ENCODE results near the gene LAMC1.
"Not testable (repeated sequence)": the region's sequence is repeated elsewhere in the genome, so short reads cannot be mapped to it uniquely, and the experiment has no call there.

LAMC1 gene

GRCh38 chr1:183150032-183150431, 126.8 kb downstream of the LAMC1 start:
- not testable (repeated sequence) for DNase-seq (ENCODE audit: low spot score)

- no peak for DNase-seq (ENCODE audit: low spot score)
Measured at GRCh38 chr1:183150445-183150844, 127.2 kb downstream of the LAMC1 start.

GRCh38 chr1:183152180-183152579, 129.0 kb downstream of the LAMC1 start:
- DNase-seq (ENCODE audit: low spot score) = no peak

GRCh38 chr1:183155939-183156338, 132.7 kb downstream of the LAMC1 start:
- no peak for DNase-seq (ENCODE audit: low spot score)

- DNase-seq (ENCODE audit: low spot score) = no peak
Measured at GRCh38 chr1:183159960-183160359, 136.7 kb downstream of the LAMC1 start.

GRCh38 chr1:183161391-183161790, 138.2 kb downstream of the LAMC1 start:
- DNase-seq (ENCODE audit: low spot score) = no peak

- no peak for DNase-seq (ENCODE audit: low spot score)
Measured at GRCh38 chr1:183163316-183163715, 140.1 kb downstream of the LAMC1 start.

GRCh38 chr1:183164340-183164739, 141.1 kb downstream of the LAMC1 start:
- DNase-seq (ENCODE audit: low spot score) = no peak

- DNase-seq (ENCODE audit: low spot score) = no peak
Measured at GRCh38 chr1:183164963-183165362, 141.7 kb downstream of the LAMC1 start.

GRCh38 chr1:183165456-183165855, 142.2 kb downstream of the LAMC1 start:
- DNase-seq (ENCODE audit: low spot score) = no peak

GRCh38 chr1:183166454-183166853, 143.2 kb downstream of the LAMC1 start:
- no peak for DNase-seq (ENCODE audit: low spot score)

- no peak for DNase-seq (ENCODE audit: low spot score)
Measured at GRCh38 chr1:183167676-183168075, 144.5 kb downstream of the LAMC1 start.

- no peak for DNase-seq (ENCODE audit: low spot score)
Measured at GRCh38 chr1:183168308-183168707, 145.1 kb downstream of the LAMC1 start.

- no peak for DNase-seq (ENCODE audit: low spot score)
Measured at GRCh38 chr1:183173828-183174227, 150.6 kb downstream of the LAMC1 start.

GRCh38 chr1:183175631-183176030, 152.4 kb downstream of the LAMC1 start:
- DNase-seq (ENCODE audit: low spot score) = no peak

GRCh38 chr1:183178545-183178944, 155.3 kb downstream of the LAMC1 start:
- DNase-seq (ENCODE audit: low spot score) = no peak

- no peak for DNase-seq (ENCODE audit: low spot score)
Measured at GRCh38 chr1:183179033-183179432, 155.8 kb downstream of the LAMC1 start.

- no peak for DNase-seq (ENCODE audit: low spot score)
Measured at GRCh38 chr1:183180218-183180617, 157.0 kb downstream of the LAMC1 start.

GRCh38 chr1:183180634-183181056, 157.4 kb downstream of the LAMC1 start:
- DNase-seq (ENCODE audit: low spot score) = no peak

GRCh38 chr1:183185941-183186490, 162.8 kb downstream of the LAMC1 start, which contains the start of gene LAMC2:
LAMC2 (plus strand) TSS chr1:183186264; CDS start chr1:183186353, 89 bp downstream.
- no peak for DNase-seq (ENCODE audit: low spot score)

- no peak for DNase-seq (ENCODE audit: low spot score)
Measured at GRCh38 chr1:183186841-183187240, 163.6 kb downstream of the LAMC1 start.

GRCh38 chr1:183188240-183188639, 165.0 kb downstream of the LAMC1 start:
- DNase-seq (ENCODE audit: low spot score) = no peak

- no peak for DNase-seq (ENCODE audit: low spot score)
Measured at GRCh38 chr1:183191833-183192232, 168.6 kb downstream of the LAMC1 start.

- no peak for DNase-seq (ENCODE audit: low spot score)
Measured at GRCh38 chr1:183193963-183194525, 170.8 kb downstream of the LAMC1 start.

Data from CD4-positive, alpha-beta T cell treated with Interleukin-6 at 100 ng/mL for 8 hours (primary cell).